Stimulated activated CD4-positive, alpha-beta T cell treated with anti-CD3 and anti-CD28 coated beads, Interleukin-15, amount 100 ng/mL, for 1 hour (primary cell): ENCODE data around the gene MED14.

Experiments used
- DNase-seq, 2 donors: peaks; one replicate each; pipeline ENCODE4 v3.0.0-alpha.2; 2020; ENCODE audit warnings: low read depth in 1 of 2, low spot score in 1 of 2

The MED14 gene

DNA sequence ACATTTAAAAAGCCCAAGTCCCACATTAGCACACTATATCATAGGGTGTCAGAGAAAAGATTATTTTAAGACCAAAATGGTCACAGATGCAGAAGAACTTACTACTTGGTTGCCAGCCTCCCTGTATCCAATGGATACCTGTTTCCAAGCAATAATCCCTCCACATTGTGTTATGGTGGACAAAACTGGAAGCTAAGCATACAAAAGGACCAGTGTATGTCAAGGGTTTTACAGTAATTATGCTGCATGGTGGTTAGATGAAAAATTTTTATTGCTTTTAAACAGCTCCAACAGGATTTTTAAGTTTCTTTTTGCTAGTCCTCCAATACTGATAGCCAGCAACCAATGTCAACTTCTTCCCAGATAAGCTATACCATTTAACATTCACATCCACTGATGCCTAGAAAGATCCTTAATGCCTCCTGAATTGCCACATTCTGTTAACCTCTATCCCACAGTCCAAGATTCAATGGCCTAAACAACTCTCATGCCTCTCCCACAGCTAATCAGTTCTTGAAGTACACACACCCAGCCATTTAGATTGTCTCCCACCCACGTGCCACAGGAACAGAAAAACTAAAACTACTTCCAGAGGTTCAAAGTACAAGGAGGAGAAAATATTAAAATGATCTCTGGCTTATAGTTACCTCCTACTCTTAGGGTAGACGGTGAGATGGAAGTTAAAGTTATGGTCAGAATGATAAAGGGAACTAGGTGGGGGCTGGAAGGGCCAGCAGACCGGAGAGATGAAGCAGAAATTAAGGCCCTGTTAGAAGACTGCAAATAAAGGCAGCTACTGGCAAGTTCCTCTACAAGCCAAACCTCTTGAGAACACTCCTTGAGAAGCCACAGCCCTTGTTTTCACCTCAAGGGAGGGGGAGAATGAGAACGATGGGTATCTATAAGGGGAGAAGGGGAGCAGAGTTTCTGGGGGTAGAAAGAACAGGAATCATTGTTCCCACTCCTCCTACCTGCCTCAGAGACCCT, 5.5 kb downstream of the MED14 start:
- DNase-seq = no peak

DNA sequence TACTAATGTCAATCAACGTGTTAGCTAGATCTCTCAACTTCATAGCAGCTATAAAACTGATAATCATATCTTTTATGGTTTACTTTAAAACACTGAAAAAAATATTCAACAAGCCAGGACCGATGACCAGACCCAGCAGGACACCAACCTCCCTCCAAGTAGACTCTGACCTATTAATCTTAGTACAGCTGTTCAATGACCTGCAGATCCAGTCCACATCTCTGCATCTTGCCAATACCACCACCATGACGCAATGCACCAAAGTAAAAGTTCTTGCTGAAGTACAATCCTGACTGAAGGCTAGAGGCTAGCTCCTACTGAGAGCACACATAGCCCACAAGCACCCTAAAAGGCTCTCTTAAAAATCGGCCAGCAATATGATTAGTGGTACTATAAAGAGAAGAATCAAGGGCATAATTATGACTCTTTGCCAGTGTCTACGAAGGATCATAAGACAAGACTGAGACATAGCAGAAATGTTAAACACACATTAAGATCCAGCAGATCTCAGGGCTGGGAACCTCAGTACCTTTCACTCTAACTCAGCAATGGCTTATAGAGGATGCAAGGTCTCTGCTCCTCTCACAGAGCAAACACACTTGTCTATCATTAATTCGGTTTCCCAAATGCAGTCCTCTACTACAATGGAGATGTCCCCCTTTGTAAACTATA, 7.6 kb downstream of the MED14 start:
- DNase-seq = no peak

DNA sequence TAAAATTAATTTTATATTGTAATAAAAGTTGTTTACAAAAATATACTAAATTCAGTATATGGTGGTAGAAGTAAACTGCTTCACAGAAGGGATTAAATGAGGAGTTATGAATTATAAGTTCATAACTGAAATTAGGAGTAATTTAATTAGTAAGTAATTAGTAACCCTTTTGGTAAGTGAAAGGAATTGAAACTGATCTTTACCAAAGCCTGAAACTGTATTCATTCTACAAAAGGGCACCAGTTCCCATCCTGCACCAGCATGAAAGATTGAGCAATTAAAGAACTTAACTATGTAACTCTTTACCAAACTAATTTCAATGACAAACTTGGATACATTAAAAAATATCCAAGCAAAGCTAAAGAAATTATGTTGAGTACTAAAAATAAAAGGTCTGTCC, 8.2 kb downstream of the MED14 start:
- DNase-seq = no peak

- DNase-seq = no peak
Measured at GRCh38 chrX:40722930-40723329, 12.4 kb downstream of the MED14 start.

GRCh38 chrX:40721489-40722106, 13.7 kb downstream of the MED14 start:
- DNase-seq = no peak

DNA sequence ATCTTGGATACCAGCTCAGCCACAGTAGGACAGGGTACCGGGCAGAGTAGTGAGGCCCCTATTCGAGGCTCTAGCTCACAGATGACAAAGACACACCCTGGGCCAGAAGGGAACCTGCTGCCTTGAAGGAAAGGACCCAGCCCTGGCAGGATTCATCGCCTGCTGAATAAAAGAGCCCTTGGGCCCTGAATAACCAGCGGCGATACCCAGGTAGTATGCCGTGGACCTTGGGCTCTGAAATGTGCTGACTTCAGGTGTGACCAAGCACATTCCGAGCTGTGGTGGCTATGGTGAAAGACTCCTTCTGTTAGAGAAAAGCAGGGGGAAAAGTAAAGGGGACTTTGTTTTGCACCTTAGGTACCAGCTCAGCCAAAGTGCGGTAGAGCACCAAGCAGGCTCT, 14.6 kb downstream of the MED14 start:
- no peak for DNase-seq

DNA sequence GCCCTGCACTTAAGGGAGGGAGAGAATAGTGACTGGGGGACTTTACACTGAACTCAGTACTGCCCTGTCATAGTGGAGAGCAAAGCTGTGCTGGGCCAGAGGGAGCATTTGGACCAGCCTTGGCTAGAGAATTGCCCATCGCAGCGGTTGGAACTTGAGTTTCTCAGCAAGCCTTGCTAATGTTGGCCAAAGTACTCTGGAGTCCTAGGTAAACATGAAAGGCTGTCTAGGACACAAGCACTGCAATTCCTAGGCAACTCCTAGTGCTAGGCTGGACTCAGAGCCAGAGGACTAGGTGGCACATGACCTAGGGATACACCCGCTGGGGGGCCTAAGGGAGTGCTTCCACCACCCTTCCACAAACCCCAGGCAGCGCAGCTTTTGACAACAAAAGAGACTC, 15.0 kb downstream of the MED14 start:
- no peak for DNase-seq

- DNase-seq = no peak
Measured at GRCh38 chrX:40719731-40720130, 15.6 kb downstream of the MED14 start.

DNA sequence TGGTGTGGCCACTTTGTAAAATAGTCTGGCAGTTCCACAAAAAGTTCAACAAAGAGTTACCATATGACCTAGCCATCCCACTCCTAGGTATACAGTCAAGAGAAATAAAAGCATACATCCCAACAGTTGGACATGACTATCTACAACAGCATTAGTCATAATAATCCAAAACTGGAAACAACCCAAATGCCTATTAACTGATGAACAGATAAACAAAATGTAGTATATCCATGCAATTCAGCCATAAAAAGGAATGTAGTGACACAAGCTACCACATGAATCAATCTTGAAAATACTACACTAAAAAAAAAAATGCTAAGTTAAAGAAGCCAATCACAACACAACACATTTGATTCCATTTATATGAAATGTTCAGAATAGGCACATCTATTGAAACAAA, 16.1 kb downstream of the MED14 start:
- DNase-seq = no peak

- DNase-seq = no peak
Measured at GRCh38 chrX:40709395-40709794, 25.9 kb downstream of the MED14 start.

DNA sequence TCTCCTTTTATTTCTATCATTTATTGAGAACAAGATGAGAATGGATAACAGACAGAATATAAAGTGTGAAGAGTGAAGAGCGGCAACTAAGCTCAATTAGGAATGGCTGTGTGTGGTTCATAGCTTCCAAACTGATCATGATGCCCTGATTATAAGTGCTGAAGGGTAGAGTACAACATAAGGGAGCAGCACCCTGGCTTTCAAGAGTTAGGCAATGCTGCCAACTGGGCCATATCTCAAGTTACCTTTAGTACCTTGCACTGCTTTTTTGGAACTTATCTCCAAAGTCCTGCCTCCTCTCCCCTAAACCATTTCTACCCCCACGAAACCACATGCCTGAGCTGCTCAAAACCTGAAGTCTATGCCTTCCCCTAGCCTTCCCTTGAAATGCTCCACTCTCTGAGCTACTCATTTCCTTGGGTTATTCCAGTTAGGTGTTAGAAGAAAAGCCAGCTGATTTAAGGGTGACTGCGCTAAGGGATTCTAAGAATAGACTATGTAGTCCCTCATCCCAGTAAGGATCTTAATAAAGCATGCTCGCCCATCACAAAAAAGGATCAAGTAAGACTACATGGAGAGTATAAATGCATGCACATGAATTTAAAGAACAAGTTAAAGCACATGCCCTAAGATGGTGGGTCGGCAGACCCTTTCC, 29.6 kb downstream of the MED14 start:
- no peak for DNase-seq

- no peak for DNase-seq
Measured at GRCh38 chrX:40700640-40701342, 34.6 kb downstream of the MED14 start.

GRCh38 chrX:40698851-40699250, 36.5 kb downstream of the MED14 start:
- no peak for DNase-seq

DNA sequence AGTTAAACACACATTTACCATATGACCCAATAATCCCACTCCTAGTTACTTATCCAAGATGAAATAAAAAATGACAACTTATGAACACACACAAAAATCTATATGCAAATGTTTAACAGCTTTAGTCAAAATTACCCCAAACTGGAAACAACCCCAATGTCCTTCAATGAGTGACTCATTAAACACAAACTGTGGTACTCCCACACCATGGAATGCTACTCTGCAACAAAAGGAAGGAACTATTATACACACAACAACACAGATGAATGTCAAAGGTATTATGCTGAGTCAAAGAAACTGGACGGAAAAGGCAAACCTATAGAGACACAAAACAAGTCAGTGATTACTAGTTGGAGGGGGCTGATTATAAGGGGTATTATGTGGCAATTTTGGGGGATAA, 40.5 kb downstream of the MED14 start:
- no peak for DNase-seq

DNA sequence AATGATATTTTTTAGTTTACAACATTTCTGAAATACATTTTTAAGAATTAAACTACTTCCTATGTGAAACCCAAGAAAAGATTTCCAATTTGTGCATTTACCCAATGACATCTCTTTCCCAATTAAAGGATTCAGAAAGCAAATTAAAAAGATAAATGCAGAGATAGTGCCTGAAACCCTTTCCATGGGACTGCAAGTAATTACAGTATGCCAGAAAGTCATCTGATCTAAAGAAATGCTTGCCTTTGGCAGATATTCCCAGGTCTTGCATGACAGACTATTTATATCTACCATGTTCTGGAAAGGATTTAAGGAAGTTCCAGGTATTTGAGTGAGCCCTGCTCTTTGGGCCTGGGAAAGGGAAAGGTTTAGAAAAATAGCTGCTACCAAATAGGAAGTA, 46.4 kb downstream of the MED14 start:
- DNase-seq = no peak

DNA sequence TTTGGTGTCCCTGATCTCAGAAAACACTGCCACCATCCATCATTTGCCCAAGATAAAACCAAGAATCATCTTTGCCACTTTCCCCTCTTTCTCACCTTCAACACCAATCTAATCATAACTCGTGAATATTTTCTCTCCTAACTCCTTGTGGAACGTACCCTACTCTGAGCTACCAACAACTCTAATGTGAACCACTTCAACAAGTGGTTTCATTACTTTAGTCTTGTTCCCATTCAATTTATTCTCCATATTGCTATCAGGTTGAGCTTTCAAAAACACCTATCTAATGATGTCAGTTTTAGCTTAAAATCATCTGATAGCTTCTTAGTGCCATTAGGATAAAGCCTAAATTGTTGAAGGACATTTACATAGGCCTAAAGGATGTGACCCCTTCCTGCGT, 48.2 kb downstream of the MED14 start:
- DNase-seq = no peak

DNA sequence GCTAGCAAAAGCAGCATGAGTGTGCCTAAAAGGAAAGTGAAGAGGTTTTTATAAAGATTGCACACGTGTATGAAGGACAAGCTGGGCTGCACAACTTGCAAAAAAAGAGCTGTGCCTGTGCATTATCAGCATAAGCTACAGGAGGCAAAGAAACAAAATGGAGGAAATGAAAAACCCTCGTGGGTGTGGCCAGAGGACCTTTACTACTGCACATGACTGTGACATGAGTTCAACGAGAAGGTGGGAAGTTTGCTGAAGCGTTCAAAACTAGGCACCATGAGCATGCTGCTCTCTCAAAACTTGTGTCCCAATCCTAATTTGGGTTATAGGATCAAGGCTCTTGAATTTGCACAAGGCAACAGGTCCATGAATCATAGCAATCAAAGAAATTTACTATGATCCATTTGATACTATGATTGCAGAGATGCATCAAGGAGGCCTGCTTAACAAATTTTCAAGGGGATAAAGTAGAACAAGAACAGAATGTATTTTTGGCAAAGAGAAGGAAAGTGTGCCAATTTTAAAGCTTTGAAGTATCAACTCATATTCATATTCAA, 49.9 kb downstream of the MED14 start:
- no peak for DNase-seq

GRCh38 chrX:40684092-40684491, 51.2 kb downstream of the MED14 start:
- DNase-seq = no peak

GRCh38 chrX:40683245-40683644, 52.1 kb downstream of the MED14 start:
- no peak for DNase-seq

DNA sequence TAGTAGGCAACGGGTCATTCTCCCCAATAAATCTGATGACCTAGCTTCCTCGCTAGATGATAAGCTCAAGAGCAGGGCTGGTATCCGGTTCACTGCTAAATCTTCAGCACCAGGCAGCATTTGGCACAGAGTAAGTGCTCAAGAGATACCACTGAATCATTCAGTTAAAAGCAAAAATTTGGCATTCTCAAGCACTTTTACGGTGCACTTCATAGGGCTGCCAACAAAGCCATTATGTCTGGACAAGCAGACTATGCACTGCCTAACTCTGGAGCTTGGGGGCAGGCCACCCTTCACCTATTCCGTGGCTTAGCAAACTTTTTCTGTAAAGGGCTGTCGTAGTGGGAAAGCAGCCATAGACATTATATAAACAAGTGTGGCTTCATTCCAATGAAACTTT, 64.2 kb downstream of the MED14 start:
- no peak for DNase-seq
